ENCODE measurements around the gene SH3BP1. TPM values are rescaled to one million over a fixed set of nuclear protein-coding genes. Genes with fewer than 3 reads are reported as not detected.

SH3BP1 gene
- total and polyA plus RNA-seq, 4 donors = 3.6 to 8.8 (median 5.8) TPM

DNA sequence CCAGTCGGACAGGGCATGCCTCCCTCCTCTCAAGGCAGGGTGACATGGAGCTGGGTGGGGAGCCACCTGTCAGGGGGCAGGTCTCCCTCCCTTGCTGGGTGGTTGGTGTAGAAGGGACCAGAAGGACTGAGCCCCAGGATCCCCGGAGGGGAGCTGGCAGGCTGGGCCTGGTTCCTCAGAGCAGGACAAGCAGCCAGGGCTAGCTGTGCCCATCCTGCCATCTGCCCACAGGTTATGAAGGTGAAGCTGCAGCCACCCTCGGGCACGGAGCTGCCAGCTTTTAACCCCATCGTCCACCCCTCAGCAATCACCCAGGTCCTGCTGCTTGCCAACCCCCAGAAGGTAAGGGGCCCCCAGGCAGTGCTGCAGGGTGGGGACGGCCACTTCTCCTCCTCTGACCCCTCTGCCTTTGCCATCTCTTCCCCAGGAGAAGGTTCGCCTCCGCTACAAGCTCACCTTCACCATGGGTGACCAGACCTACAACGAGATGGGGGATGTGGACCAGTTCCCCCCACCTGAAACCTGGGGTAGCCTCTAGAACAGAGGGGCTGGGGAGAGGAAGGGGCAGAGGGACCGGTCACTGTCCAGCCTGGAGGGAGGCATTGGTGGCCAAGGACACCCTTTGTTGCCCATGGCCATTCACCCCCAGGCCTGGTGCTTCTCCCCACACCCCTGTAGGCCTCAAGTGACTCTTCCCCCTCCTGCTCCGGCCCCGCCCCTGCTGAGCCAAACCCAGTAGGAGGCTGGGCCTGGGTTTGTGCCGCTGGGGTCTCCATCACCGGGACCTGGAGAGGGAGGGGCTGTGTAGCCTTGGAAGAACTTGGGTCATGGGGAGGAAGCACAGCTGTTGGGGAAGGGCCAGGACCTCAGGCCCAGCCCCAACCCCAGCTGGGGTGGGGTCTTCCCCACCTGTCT, 7.0 kb upstream of the SH3BP1 start:
- Histone ChIP-seq H3K4me1 (ENCODE audit: control insufficient read depth, insufficient read depth, low read length) (peaks cover 55% of the 10 kb centered on the region), H3K4me3 (ENCODE audit: low read depth, low read length) (no peak overlapping the region), H3K27ac (ENCODE audit: low read depth, low read length) (peak overlapping the region; percentile 91), H3K9me3 (ENCODE audit: control insufficient read depth, insufficient read depth, low read length) (no peaks in the 10 kb centered on the region), H3K36me3 (ENCODE audit: control insufficient read depth, insufficient read depth, low read length) (peaks cover 69% of the 10 kb centered on the region), H3K27me3 (ENCODE audit: control insufficient read depth, insufficient read depth, low read length) (no peaks in the 10 kb centered on the region)
- DNase-seq (ENCODE audit: low read depth in 4 of 6, low spot score in 6 of 6) = no peak
- 77% methylated on average over 5 of the region's 14 CpGs for WGBS (ENCODE audit: insufficient coverage)

DNA sequence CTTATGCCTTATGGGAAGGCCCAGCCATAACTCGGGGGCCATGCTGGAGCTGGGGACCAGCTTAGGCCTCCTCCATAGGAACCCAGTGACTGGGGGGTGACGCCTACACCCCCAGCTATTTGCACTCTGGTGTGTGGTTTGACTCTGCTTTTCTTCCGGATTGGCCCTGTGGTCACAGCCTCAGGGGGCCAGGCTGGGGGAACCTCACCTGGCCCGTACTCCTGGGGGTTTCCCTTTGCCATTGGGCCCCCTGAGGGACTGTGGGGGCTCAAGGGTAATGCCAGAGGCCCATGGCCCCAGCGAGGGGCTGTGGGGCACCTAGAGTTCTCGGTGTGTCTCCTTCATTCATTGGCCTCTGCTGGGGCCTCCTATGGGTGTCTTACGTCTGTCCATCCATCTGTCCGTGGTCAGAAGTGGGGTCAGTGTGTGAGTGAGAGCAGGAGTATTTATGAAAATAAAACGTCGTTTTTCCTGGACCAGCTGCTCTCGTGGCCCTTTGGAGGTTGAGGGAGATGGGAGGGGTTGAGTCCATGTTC, 6.3 kb upstream of the SH3BP1 start:
- Histone ChIP-seq H3K36me3 (ENCODE audit: control insufficient read depth, insufficient read depth, low read length) (peaks cover 62% of the 10 kb centered on the region), H3K27ac (ENCODE audit: low read depth, low read length) (peak overlapping the region; percentile 91), H3K4me1 (ENCODE audit: control insufficient read depth, insufficient read depth, low read length) (peaks cover 55% of the 10 kb centered on the region), H3K9me3 (ENCODE audit: control insufficient read depth, insufficient read depth, low read length) (no peaks in the 10 kb centered on the region), H3K27me3 (ENCODE audit: control insufficient read depth, insufficient read depth, low read length) (no peaks in the 10 kb centered on the region), H3K4me3 (ENCODE audit: low read depth, low read length) (no peak overlapping the region)
- WGBS (ENCODE audit: insufficient coverage) = 59% methylated on average over 8 of the region's 11 CpGs
- no peak for DNase-seq (ENCODE audit: low read depth in 4 of 6, low spot score in 6 of 6)

- peak in 5 of 6 donors; percentile 40 to 90 (median 69) for DNase-seq (ENCODE audit: low read depth in 4 of 6, low spot score in 6 of 6)
- Histone ChIP-seq H3K4me1 (ENCODE audit: control insufficient read depth, insufficient read depth, low read length) (peaks cover 57% of the 10 kb centered on the region), H3K27ac (ENCODE audit: low read depth, low read length) (peak overlapping the region; percentile 91), H3K36me3 (ENCODE audit: control insufficient read depth, insufficient read depth, low read length) (peaks cover 60% of the 10 kb centered on the region), H3K4me3 (ENCODE audit: low read depth, low read length) (no peak overlapping the region), H3K9me3 (ENCODE audit: control insufficient read depth, insufficient read depth, low read length) (no peaks in the 10 kb centered on the region), H3K27me3 (ENCODE audit: control insufficient read depth, insufficient read depth, low read length) (no peaks in the 10 kb centered on the region)
- WGBS (ENCODE audit: insufficient coverage) = 6% methylated on average over 20 of the region's 24 CpGs
Measured at GRCh38 chr22:37633625-37634416, 5.6 kb upstream of the SH3BP1 start.

GRCh38 chr22:37634417-37634924, 5.0 kb upstream of the SH3BP1 start:
- no peak overlapping the region for H3K4me3 ChIP-seq (ENCODE audit: low read depth, low read length)
- H3K4me1 ChIP-seq (ENCODE audit: control insufficient read depth, insufficient read depth, low read length) = peaks cover 62% of the 10 kb centered on the region
- H3K27ac ChIP-seq (ENCODE audit: low read depth, low read length) = peak overlapping the region; percentile 91
- no peaks in the 10 kb centered on the region for H3K9me3 ChIP-seq (ENCODE audit: control insufficient read depth, insufficient read depth, low read length)
- DNase-seq (ENCODE audit: low read depth in 4 of 6, low spot score in 6 of 6) = no peak
- peaks cover 54% of the 10 kb centered on the region for H3K36me3 ChIP-seq (ENCODE audit: control insufficient read depth, insufficient read depth, low read length)
- 40% methylated on average over 5 of the region's 8 CpGs for WGBS (ENCODE audit: insufficient coverage)
- no peaks in the 10 kb centered on the region for H3K27me3 ChIP-seq (ENCODE audit: control insufficient read depth, insufficient read depth, low read length)

DNA sequence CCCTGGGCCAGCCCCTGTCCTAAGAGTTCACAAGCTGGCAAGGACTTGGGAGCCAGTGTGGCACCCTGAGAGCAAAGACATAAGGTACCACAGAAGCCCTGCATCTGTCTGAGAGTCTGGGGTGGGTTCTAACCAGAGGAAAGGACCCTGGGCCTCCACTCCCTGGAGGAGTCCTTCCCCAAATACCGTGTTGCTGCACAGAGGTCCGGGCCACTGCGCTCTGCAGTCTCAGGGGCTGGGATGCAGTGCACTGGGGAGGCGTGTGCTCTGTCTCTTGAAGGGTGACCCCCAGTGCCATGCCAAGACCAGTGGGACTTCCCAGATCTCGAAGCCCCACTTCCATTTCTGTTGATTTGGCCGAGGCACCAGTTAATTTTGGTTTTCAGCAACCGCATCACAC, 4.3 kb upstream of the SH3BP1 start:
- Histone ChIP-seq H3K36me3 (ENCODE audit: control insufficient read depth, insufficient read depth, low read length) (peaks cover 47% of the 10 kb centered on the region), H3K9me3 (ENCODE audit: control insufficient read depth, insufficient read depth, low read length) (no peaks in the 10 kb centered on the region), H3K27ac (ENCODE audit: low read depth, low read length) (peak overlapping the region; percentile 91), H3K4me1 (ENCODE audit: control insufficient read depth, insufficient read depth, low read length) (peaks cover 68% of the 10 kb centered on the region), H3K27me3 (ENCODE audit: control insufficient read depth, insufficient read depth, low read length) (peaks cover 4% of the 10 kb centered on the region), H3K4me3 (ENCODE audit: low read depth, low read length) (no peak overlapping the region)
- no peak for DNase-seq (ENCODE audit: low read depth in 4 of 6, low spot score in 6 of 6)
- WGBS (ENCODE audit: insufficient coverage) = 95% methylated on average over 6 of the region's 7 CpGs

DNA sequence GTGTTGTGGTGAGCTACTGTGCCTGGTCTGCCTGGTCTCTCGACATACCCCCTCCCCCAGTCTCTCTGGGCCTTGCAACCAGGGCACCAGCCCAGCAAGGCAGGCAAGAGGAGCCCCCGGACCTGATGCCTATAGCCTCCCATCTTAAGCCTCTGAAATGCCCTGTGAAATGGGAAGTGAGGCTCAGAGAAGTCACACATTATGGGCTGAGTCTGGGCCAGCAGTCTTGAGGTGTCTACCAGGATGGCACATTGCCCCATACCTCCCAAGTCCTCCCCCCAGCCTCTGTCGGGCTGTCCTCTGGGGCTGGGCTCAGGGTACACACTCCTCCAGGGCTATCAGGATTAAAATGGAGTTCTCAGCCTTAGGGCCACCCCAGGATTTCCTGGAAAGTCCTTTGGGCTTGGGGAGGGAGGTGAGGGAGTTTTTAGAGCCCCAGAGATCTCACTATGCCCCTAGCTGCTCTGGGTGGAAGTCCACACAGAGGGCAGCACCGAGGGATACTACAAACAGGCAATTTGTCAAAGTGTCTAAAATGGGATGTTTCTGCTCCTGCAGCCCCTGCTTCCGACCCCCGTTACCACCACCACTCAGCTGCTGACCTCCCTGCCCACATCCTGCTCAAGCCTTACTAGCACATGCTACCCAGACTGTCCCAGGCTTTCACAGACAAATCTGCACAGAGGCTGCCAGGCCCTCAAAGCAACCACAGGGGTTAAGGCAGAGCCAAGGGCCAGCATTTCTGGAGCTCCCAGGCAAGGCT, 3.1 kb upstream of the SH3BP1 start:
- Histone ChIP-seq H3K4me1 (ENCODE audit: control insufficient read depth, insufficient read depth, low read length) (peaks cover 76% of the 10 kb centered on the region), H3K36me3 (ENCODE audit: control insufficient read depth, insufficient read depth, low read length) (peaks cover 39% of the 10 kb centered on the region), H3K27me3 (ENCODE audit: control insufficient read depth, insufficient read depth, low read length) (peaks cover 10% of the 10 kb centered on the region), H3K4me3 (ENCODE audit: low read depth, low read length) (no peak overlapping the region), H3K27ac (ENCODE audit: low read depth, low read length) (peak overlapping the region; percentile 47), H3K9me3 (ENCODE audit: control insufficient read depth, insufficient read depth, low read length) (no peaks in the 10 kb centered on the region)
- 49% methylated on average over 4 of the region's 6 CpGs for WGBS (ENCODE audit: insufficient coverage)
- DNase-seq (ENCODE audit: low read depth in 4 of 6, low spot score in 6 of 6) = no peak

DNA sequence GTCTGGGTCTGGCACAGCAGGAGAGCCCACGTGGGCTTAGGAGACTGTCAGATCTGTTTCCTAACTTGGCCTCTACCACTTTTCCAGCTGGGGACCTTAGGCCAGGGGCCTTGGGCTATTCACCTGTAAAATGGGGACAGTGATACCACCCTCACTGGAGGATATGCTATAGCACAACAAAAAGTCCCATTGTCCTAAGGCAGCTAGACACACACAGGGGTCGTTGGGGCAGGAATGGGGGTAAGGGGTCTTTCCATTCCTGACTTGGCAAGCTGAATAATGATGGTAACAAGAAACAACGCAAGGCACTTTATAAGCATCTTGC, 2.6 kb upstream of the SH3BP1 start:
- Histone ChIP-seq H3K4me3 (ENCODE audit: low read depth, low read length) (no peak overlapping the region), H3K4me1 (ENCODE audit: control insufficient read depth, insufficient read depth, low read length) (peaks cover 71% of the 10 kb centered on the region), H3K9me3 (ENCODE audit: control insufficient read depth, insufficient read depth, low read length) (no peaks in the 10 kb centered on the region), H3K27me3 (ENCODE audit: control insufficient read depth, insufficient read depth, low read length) (peaks cover 10% of the 10 kb centered on the region), H3K27ac (ENCODE audit: low read depth, low read length) (no peak overlapping the region), H3K36me3 (ENCODE audit: control insufficient read depth, insufficient read depth, low read length) (peaks cover 33% of the 10 kb centered on the region)
- 50% methylated on average over 1 of the region's 3 CpGs for WGBS (ENCODE audit: insufficient coverage)
- no peak for DNase-seq (ENCODE audit: low read depth in 4 of 6, low spot score in 6 of 6)

DNA sequence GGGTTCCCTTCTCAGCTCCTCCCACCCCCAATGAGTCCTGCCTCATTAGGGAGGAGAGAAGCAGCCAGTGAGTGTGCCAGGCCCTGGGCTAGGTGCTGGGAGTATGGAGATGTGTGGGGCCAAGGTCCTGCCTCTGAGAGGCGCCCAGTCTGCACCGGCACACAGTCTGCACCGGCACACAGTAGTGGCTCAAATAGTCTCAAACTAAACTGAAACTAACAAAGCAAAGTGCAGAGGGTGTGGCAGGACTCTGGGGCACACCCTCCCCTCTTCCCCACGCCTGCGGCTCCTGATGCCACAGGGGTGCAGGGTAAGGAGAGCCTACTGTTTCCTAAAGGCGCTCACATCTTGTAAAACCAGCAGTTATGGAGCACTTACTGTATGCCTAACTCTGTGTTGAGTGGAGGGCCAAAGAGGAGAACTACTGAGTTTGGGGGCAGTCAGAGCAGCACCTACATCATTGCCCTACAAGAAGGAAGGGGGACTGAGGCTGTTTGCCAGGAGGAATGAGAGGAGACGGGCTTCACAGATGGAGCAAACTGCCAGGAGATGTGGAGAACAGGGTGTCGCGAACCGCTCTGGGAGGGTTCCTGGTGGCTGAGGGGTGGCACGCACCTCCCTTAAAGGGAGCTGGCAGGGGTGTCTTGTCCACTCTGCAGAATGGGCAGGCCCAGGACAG, 939 bp upstream of the SH3BP1 start:
- Histone ChIP-seq H3K27ac (ENCODE audit: low read depth, low read length) (peak overlapping the region; percentile 15), H3K9me3 (ENCODE audit: control insufficient read depth, insufficient read depth, low read length) (no peaks in the 10 kb centered on the region), H3K4me1 (ENCODE audit: control insufficient read depth, insufficient read depth, low read length) (peaks cover 55% of the 10 kb centered on the region), H3K36me3 (ENCODE audit: control insufficient read depth, insufficient read depth, low read length) (peaks cover 21% of the 10 kb centered on the region), H3K27me3 (ENCODE audit: control insufficient read depth, insufficient read depth, low read length) (peaks cover 10% of the 10 kb centered on the region), H3K4me3 (ENCODE audit: low read depth, low read length) (no peak overlapping the region)
- no peak for DNase-seq (ENCODE audit: low read depth in 4 of 6, low spot score in 6 of 6)
- 72% methylated on average over 9 of the region's 11 CpGs for WGBS (ENCODE audit: insufficient coverage)
